Measurements from ENCODE around the gene IGSF3.
"Not testable (repeated sequence)": the region's sequence is repeated elsewhere in the genome, so short reads cannot be mapped to it uniquely, and the experiment has no call there.

IGSF3 gene

GRCh38 chr1:116661633-116662032 lies 5.9 kb downstream of the IGSF3 start:
- TF ChIP-seq, protein P1, sequence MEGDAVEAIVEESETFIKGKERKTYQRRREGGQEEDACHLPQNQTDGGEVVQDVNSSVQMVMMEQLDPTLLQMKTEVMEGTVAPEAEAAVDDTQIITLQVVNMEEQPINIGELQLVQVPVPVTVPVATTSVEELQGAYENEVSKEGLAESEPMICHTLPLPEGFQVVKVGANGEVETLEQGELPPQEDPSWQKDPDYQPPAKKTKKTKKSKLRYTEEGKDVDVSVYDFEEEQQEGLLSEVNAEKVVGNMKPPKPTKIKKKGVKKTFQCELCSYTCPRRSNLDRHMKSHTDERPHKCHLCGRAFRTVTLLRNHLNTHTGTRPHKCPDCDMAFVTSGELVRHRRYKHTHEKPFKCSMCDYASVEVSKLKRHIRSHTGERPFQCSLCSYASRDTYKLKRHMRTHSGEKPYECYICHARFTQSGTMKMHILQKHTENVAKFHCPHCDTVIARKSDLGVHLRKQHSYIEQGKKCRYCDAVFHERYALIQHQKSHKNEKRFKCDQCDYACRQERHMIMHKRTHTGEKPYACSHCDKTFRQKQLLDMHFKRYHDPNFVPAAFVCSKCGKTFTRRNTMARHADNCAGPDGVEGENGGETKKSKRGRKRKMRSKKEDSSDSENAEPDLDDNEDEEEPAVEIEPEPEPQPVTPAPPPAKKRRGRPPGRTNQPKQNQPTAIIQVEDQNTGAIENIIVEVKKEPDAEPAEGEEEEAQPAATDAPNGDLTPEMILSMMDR (IDR thresholded peaks at IDR 0.05; ENCODE audit: unreplicated experiment in 3 of 3): no peak
- Mint-ChIP-seq H3K4me1 (peaks cover 22% of the 10 kb centered on the region), H3K4me3 (no peak overlapping the region), H3K27ac (no peak overlapping the region), H3K27me3 (ENCODE audit: low read depth) (peaks cover 37% of the 10 kb centered on the region), H3K9me3 (no peaks in the 10 kb centered on the region), H3K36me3 (ENCODE audit: low read depth) (peaks cover 6% of the 10 kb centered on the region)

GRCh38 chr1:116658645-116659044 lies 8.9 kb downstream of the IGSF3 start:
- H3K4me3 Mint-ChIP-seq; H3K27ac Mint-ChIP-seq; H3K4me1 Mint-ChIP-seq; H3K9me3 Mint-ChIP-seq; H3K36me3 Mint-ChIP-seq (ENCODE audit: low read depth): not testable (repeated sequence)
- peaks cover 13% of the 10 kb centered on the region for H3K27me3 Mint-ChIP-seq (ENCODE audit: low read depth)

DNA sequence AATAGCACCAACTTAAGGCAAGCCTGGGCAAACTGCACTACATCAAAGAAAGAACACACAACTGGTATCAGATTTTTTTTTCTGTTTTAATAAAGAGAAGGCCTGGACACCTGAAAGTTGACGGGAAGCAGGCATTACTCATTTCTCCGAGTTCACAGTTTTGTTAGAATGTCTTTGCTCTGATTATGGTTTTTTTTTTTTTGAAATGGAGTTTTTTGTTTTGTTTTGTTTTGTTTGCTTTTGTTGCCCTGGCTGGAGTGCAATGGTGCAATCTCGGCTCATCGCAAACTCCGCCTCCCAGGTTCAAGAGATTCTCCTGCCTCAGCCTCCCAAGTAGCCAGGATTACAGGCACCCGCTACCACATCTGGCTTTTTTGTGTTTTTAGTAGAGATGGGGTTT lies 9.7 kb downstream of the IGSF3 start:
- H3K4me3 Mint-ChIP-seq, H3K9me3 Mint-ChIP-seq: not testable (repeated sequence)
- H3K27me3 Mint-ChIP-seq (ENCODE audit: low read depth): peaks cover 13% of the 10 kb centered on the region

DNA sequence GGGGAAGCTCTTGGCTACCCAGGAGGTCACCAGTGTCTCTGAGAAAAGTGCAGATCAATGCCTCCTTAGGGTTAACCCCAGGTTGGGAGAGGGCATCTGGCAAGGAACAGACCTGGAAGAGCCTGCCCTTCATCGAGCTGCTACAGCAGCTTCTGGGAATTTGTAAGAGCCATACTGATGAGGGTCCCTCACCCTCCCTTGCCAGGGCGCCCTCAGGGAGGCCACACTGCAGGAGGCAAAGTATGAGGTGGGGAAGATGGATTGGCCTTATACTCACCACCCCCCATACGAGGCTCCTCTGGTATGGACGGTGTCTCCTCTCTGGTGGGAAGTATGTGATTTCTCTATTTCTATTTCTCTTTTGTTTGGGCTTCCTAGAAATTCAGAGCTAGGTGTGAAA lies 13.2 kb downstream of the IGSF3 start:
- Mint-ChIP-seq H3K9me3 (no peaks in the 10 kb centered on the region), H3K27me3 (ENCODE audit: low read depth) (peaks cover 9% of the 10 kb centered on the region), H3K4me1 (peaks cover 31% of the 10 kb centered on the region), H3K27ac (no peak overlapping the region), H3K4me3 (no peak overlapping the region), H3K36me3 (ENCODE audit: low read depth) (no peaks in the 10 kb centered on the region)
- TF ChIP-seq, protein P1 (IDR thresholded peaks at IDR 0.05; ENCODE audit: unreplicated experiment in 3 of 3): no peak

More for the DNA sequence above, 9.7 kb downstream of the IGSF3 start:
- H3K27ac Mint-ChIP-seq; H3K36me3 Mint-ChIP-seq (ENCODE audit: low read depth): not testable (repeated sequence)
- peaks cover 17% of the 10 kb centered on the region for H3K4me1 Mint-ChIP-seq

DNA sequence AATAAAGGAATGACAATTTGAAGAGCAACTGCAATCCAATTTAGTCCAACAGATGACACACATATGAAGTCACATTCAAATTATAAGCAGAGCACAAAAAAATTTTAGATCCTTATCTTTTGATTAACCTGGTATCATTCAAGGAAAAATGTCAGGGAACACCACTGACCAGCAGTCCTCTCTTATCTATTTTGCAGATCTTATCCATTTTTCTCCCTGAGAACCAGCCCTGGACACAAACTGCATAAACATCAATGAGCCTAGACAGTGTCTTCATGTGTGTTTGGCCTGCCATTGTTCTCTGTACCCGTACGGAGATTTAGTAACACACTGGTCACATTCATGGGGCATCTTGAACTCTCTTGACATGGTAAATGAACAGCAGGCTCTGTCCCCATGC lies 14.9 kb downstream of the IGSF3 start:
- not testable (repeated sequence) for H3K4me3 Mint-ChIP-seq; H3K27me3 Mint-ChIP-seq (ENCODE audit: low read depth); H3K9me3 Mint-ChIP-seq; H3K36me3 Mint-ChIP-seq (ENCODE audit: low read depth)
- peaks cover 27% of the 10 kb centered on the region for H3K4me1 Mint-ChIP-seq
- peak overlapping the region in 2 of 3 experiments; percentile 29 to 60 for H3K27ac Mint-ChIP-seq

DNA sequence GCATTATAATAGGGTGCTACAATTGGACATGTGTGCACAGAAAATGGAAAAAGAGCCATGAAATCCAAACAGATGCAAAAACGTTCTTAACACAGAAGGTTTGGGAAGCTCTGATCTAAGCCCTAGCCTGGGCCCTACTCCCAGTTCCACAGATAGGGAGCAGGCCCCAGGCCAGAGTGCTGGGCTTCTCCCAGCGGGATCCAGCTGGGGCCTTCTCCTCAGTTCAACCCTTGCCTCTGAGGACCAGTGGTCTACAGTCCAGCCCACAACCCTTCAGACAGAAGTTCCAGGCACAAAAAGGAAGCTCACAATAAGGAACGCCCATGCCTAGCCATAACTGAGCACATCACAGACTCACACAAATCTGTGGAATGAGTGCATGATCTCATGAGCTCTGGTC lies 16.8 kb downstream of the IGSF3 start:
- H3K4me3 Mint-ChIP-seq; H3K9me3 Mint-ChIP-seq; H3K27ac Mint-ChIP-seq; H3K27me3 Mint-ChIP-seq (ENCODE audit: low read depth); H3K36me3 Mint-ChIP-seq (ENCODE audit: low read depth): not testable (repeated sequence)
- H3K4me1 Mint-ChIP-seq: peaks cover 40% of the 10 kb centered on the region

- H3K27ac Mint-ChIP-seq, H3K4me3 Mint-ChIP-seq: not testable (repeated sequence)
- H3K4me1 Mint-ChIP-seq: peaks cover 44% of the 10 kb centered on the region
Observed at GRCh38 chr1:116649041-116649440, 18.5 kb downstream of the IGSF3 start.

GRCh38 chr1:116648325-116648724 lies 19.2 kb downstream of the IGSF3 start:
- H3K27me3 Mint-ChIP-seq (ENCODE audit: low read depth); H3K9me3 Mint-ChIP-seq: not testable (repeated sequence)
- H3K4me1 Mint-ChIP-seq: peaks cover 46% of the 10 kb centered on the region

More at GRCh38 chr1:116649041-116649440, 18.5 kb downstream of the IGSF3 start:
- not testable (repeated sequence) for H3K9me3 Mint-ChIP-seq; H3K27me3 Mint-ChIP-seq (ENCODE audit: low read depth); H3K36me3 Mint-ChIP-seq (ENCODE audit: low read depth)

DNA sequence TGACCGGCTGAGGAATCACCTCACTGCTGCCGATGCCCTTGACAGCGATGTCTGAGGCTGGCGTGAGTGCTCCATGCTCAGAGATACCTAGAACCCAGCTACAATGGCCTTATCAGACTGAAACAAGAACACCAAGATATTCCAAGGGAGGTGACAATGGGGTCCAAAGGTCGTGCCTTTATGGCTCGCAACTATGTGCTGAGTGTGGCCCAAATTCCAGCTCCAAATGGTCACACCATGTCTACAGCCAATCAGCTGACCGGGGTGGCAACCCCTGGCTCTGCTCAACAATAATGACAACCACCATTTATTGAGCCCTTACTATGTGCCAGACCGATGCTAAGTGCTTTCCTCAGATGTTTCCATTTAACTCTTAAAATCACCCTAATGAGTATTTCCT lies 20.3 kb downstream of the IGSF3 start:
- Mint-ChIP-seq H3K27ac (peak overlapping the region; percentile 30 to 71 (median 64)), H3K4me1 (peaks cover 46% of the 10 kb centered on the region), H3K4me3 (peak overlapping the region in 1 of 3 experiments; percentile 5)
- not testable (repeated sequence) for H3K9me3 Mint-ChIP-seq; H3K36me3 Mint-ChIP-seq (ENCODE audit: low read depth); H3K27me3 Mint-ChIP-seq (ENCODE audit: low read depth)

More at GRCh38 chr1:116648325-116648724, 19.2 kb downstream of the IGSF3 start:
- not testable (repeated sequence) for H3K36me3 Mint-ChIP-seq (ENCODE audit: low read depth); H3K4me3 Mint-ChIP-seq; H3K27ac Mint-ChIP-seq

GRCh38 chr1:116646673-116647170 lies 20.8 kb downstream of the IGSF3 start:
- H3K27me3 Mint-ChIP-seq (ENCODE audit: low read depth); H3K36me3 Mint-ChIP-seq (ENCODE audit: low read depth); H3K9me3 Mint-ChIP-seq: not testable (repeated sequence)
- Mint-ChIP-seq H3K27ac (peak overlapping the region; percentile 30 to 71 (median 64)), H3K4me3 (peak overlapping the region in 2 of 3 experiments; percentile 5 to 8), H3K4me1 (peaks cover 48% of the 10 kb centered on the region)

DNA sequence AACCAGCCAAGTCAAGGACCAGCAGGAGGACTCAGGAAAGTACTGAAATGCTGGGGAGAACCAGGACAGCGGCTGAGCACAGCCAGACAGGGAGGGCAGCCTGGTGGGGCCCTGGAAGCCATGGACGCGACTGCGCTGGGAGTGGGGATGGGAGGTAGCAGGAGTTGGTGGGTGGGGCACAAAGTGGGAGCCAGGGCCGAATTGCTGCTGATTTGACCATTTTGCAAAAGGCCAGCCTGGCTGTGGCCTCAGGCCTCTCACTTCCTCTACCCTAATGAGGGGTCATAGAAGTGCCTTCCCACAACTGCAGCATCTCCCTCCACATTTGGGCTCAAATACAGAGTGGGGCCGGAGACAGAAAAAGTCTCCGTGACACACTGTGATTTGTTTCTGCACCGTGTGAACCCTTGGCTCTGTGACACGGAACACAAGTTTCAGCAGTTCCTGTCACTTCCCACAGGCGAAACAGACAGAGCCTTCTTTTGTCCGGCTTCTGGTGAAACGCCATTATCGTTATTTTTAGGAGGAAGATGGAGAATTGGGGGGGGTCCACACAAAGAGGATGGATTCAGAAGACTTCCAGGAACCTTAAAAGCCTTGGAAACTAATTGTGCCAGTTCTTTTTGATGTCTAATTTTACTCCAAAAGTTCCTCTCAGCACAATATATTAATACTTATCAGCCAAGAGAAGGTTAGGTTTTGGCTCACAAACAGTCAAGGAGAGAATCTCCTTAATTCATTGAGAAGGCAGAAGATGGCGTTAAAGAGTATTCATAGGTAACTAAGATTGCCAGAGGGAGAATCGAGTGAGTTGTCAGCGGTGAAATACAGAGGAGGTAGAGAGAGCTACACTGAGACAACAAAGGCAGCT lies 21.5 kb downstream of the IGSF3 start:
- H3K27ac Mint-ChIP-seq: peak overlapping the region; percentile 30 to 71 (median 64)
- H3K36me3 Mint-ChIP-seq (ENCODE audit: low read depth); H3K27me3 Mint-ChIP-seq (ENCODE audit: low read depth); H3K9me3 Mint-ChIP-seq: not testable (repeated sequence)
- peaks cover 53% of the 10 kb centered on the region for H3K4me1 Mint-ChIP-seq
- peak overlapping the region in 2 of 3 experiments; percentile 7 to 8 for H3K4me3 Mint-ChIP-seq

DNA sequence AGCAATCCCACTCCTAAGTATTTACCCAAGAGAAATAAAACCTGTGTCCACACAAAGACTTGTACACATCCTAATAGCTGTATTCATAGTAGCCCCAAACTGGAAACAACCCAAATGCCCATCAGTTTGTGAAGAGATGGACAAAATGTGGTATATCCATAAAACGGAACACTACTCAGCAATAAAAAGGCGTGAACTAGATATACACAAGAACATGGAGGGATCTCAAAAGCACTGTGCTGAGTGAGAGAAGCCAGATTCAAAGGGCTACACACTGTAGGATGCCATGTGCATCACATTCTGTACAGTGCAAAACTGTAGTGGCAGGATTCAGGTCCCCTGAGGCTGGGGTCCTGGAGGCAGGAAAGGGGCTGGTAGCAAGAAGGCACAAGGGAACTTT lies 22.5 kb downstream of the IGSF3 start:
- not testable (repeated sequence) for H3K9me3 Mint-ChIP-seq; H3K4me3 Mint-ChIP-seq; H3K36me3 Mint-ChIP-seq (ENCODE audit: low read depth); H3K27me3 Mint-ChIP-seq (ENCODE audit: low read depth)
- H3K4me1 Mint-ChIP-seq: peaks cover 57% of the 10 kb centered on the region
- peak overlapping the region; percentile 24 to 56 (median 34) for H3K27ac Mint-ChIP-seq

- peak overlapping the region in 2 of 3 experiments; percentile 25 to 39 for H3K4me3 Mint-ChIP-seq
- not testable (repeated sequence) for H3K27me3 Mint-ChIP-seq (ENCODE audit: low read depth)
- peaks cover 49% of the 10 kb centered on the region for H3K4me1 Mint-ChIP-seq
Observed at GRCh38 chr1:116644096-116644495, 23.4 kb downstream of the IGSF3 start.

More at GRCh38 chr1:116644096-116644495, 23.4 kb downstream of the IGSF3 start:
- H3K9me3 Mint-ChIP-seq; H3K36me3 Mint-ChIP-seq (ENCODE audit: low read depth): not testable (repeated sequence)
- H3K27ac Mint-ChIP-seq: peak overlapping the region; percentile 89 to 91 (median 91)

Data from nephron (organoid).